Hindlimb muscle (tissue), 1 donor: ENCODE data around the gene MR1. TPM values are rescaled to one million over a fixed set of nuclear protein-coding genes. Genes with fewer than 3 reads are reported as not detected.

ENCODE experiments used
- DNase-seq: peaks from one replicate; pipeline ENCODE4 v3.0.0-alpha.2; 2013
- polyA plus RNA-seq: library from polyadenylated mRNA; unstranded; fragments of 120-200 nt; gene quantifications from one replicate; pipeline ENCODE4 v1.2.1, GENCODE V29; 2013; ENCODE audit not compliant: insufficient read length

The MR1 gene
- polyA plus RNA-seq, 1 donor = 3.3 TPM

GRCh38 chr1:181064702-181065101 lies 30.9 kb downstream of the MR1 start:
- no peak for DNase-seq

GRCh38 chr1:181073638-181074037 lies 39.9 kb downstream of the MR1 start:
- no peak for DNase-seq

- no peak for DNase-seq
Measured at GRCh38 chr1:181075766-181076350, 42.1 kb downstream of the MR1 start.

GRCh38 chr1:181076852-181077251 lies 43.1 kb downstream of the MR1 start:
- no peak for DNase-seq

- no peak for DNase-seq
Measured at GRCh38 chr1:181077576-181078242, 43.9 kb downstream of the MR1 start.

GRCh38 chr1:181079382-181079781 lies 45.6 kb downstream of the MR1 start:
- DNase-seq = no peak

GRCh38 chr1:181079920-181080319 lies 46.1 kb downstream of the MR1 start:
- no peak for DNase-seq

GRCh38 chr1:181080556-181080955 lies 46.8 kb downstream of the MR1 start:
- DNase-seq = no peak

GRCh38 chr1:181081395-181081794 lies 47.6 kb downstream of the MR1 start:
- no peak for DNase-seq

GRCh38 chr1:181083842-181084605 lies 50.2 kb downstream of the MR1 start:
- no peak for DNase-seq

GRCh38 chr1:181084606-181084969 lies 50.8 kb downstream of the MR1 start:
- no peak for DNase-seq

GRCh38 chr1:181086091-181086490 lies 52.3 kb downstream of the MR1 start:
- DNase-seq = no peak

GRCh38 chr1:181086926-181087325 lies 53.1 kb downstream of the MR1 start:
- DNase-seq = no peak

- DNase-seq = no peak
Measured at GRCh38 chr1:181087400-181087901, 53.7 kb downstream of the MR1 start.

- DNase-seq = peak; percentile 96
Measured at GRCh38 chr1:181088079-181089016, 54.6 kb downstream of the MR1 start, which contains the start of gene IER5. Gene IER5, plus strand, starts transcription at chr1:181088700. Its CDS starts 203 bp downstream, at chr1:181088903.

- no peak for DNase-seq
Measured at GRCh38 chr1:181089017-181089675, 55.4 kb downstream of the MR1 start.

GRCh38 chr1:181089676-181090544 lies 56.1 kb downstream of the MR1 start:
- DNase-seq = peak; percentile 72

GRCh38 chr1:181090641-181091126 lies 56.9 kb downstream of the MR1 start:
- DNase-seq = no peak

- DNase-seq = no peak
Measured at GRCh38 chr1:181091309-181092040, 57.7 kb downstream of the MR1 start.

GRCh38 chr1:181092056-181092455 lies 58.3 kb downstream of the MR1 start:
- no peak for DNase-seq
